Stimulated activated CD4-positive, alpha-beta T cell treated with anti-CD3 and anti-CD28 coated beads, Interleukin-1b, Interleukin-23, amount 100 ng/mL, for 1 hour (primary cell): ENCODE measurements around the gene CTDSPL.
"Not testable (repeated sequence)": the region's sequence is repeated elsewhere in the genome, so short reads cannot be mapped to it uniquely, and the experiment has no call there.

Experiments
- DNase-seq, 2 donors: peaks; one replicate each; pipeline ENCODE4 v3.0.0-alpha.2; 2020; ENCODE audit warnings: low read depth in 2 of 2

Gene CTDSPL

GRCh38 chr3:37861620-37862041 is at the start of gene CTDSPL:
Gene CTDSPL (plus strand): TSS chr3:37861880. CDS start chr3:37862200, 320 bp downstream.
- no peak for DNase-seq

GRCh38 chr3:37812499-37812896 is 49.2 kb upstream of the CTDSPL start:
- DNase-seq = no peak

GRCh38 chr3:37813403-37813802 is 48.3 kb upstream of the CTDSPL start:
- no peak for DNase-seq

GRCh38 chr3:37814547-37814946 is 47.1 kb upstream of the CTDSPL start:
- DNase-seq = no peak

GRCh38 chr3:37815156-37815555 is 46.5 kb upstream of the CTDSPL start:
- not testable (repeated sequence) for DNase-seq

GRCh38 chr3:37816271-37816670 is 45.4 kb upstream of the CTDSPL start:
- no peak for DNase-seq

- no peak for DNase-seq
Observed at GRCh38 chr3:37819591-37819990, 42.1 kb upstream of the CTDSPL start.

GRCh38 chr3:37820286-37820685 is 41.4 kb upstream of the CTDSPL start:
- DNase-seq = no peak

- DNase-seq = no peak
Observed at GRCh38 chr3:37823189-37823588, 38.5 kb upstream of the CTDSPL start.

- no peak for DNase-seq
Observed at GRCh38 chr3:37824090-37824953, 37.4 kb upstream of the CTDSPL start.

GRCh38 chr3:37824954-37825328 is 36.7 kb upstream of the CTDSPL start:
- no peak for DNase-seq

GRCh38 chr3:37825744-37826400 is 35.8 kb upstream of the CTDSPL start:
- DNase-seq = no peak

- DNase-seq = no peak
Observed at GRCh38 chr3:37826502-37826901, 35.2 kb upstream of the CTDSPL start.

- no peak for DNase-seq
Observed at GRCh38 chr3:37826933-37827332, 34.7 kb upstream of the CTDSPL start.

GRCh38 chr3:37832480-37832879 is 29.2 kb upstream of the CTDSPL start:
- no peak for DNase-seq

- DNase-seq = no peak
Observed at GRCh38 chr3:37833302-37834186, 28.1 kb upstream of the CTDSPL start.

- no peak for DNase-seq
Observed at GRCh38 chr3:37836589-37836988, 25.1 kb upstream of the CTDSPL start.

GRCh38 chr3:37847689-37848088 is 14.0 kb upstream of the CTDSPL start:
- no peak for DNase-seq

GRCh38 chr3:37849146-37849923 is 12.3 kb upstream of the CTDSPL start:
- DNase-seq = no peak

GRCh38 chr3:37852097-37852496 is 9.6 kb upstream of the CTDSPL start:
- DNase-seq = no peak

- DNase-seq = no peak
Observed at GRCh38 chr3:37852771-37853170, 8.9 kb upstream of the CTDSPL start.
